GM23338 (cell line): ENCODE measurements around the gene FBXW8. TPM values are rescaled to one million over a fixed set of nuclear protein-coding genes. Genes with fewer than 3 reads are reported as not detected.

ENCODE experiments used
- ATAC-seq: fragments of 200-7000 bp; cut with Tn5 transposase; 3 replicates; pipeline ENCODE4 v1.9.1; 2020
- DNase-seq: peaks from one replicate; pipeline ENCODE4 v3.0.0-alpha.2; 2015; ENCODE audit warnings: low spot score
- H2AFZ ChIP-seq: fragments of 200-600 bp; sonication (generic); 2 replicates; pipeline ENCODE4 v1.8.0; 2016; ENCODE audit warnings: antibody characterized with exemption, mild to moderate bottlenecking, moderate library complexity
- H3F3A ChIP-seq: fragments of 200-600 bp; sonication (generic); replicated peaks from 2 replicates; pipeline ENCODE4 v1.8.0; 2017; ENCODE audit warnings: antibody characterized with exemption, mixed run types, low read depth
- H3K27ac ChIP-seq: fragments of 200-600 bp; sonication (generic); 2 replicates; pipeline ENCODE4 v1.6.1; 2016; ENCODE audit warnings: low read depth
- H3K27me3 ChIP-seq: fragments of 200-600 bp; sonication (generic); 2 replicates; pipeline ENCODE4 v1.8.0; 2016; ENCODE audit warnings: mild to moderate bottlenecking, mixed run types, moderate library complexity; ENCODE audit not compliant: insufficient read depth
- H3K36me3 ChIP-seq: fragments of 200-600 bp; sonication (generic); 2 replicates; pipeline ENCODE4 v1.8.0; 2016; ENCODE audit warnings: mild to moderate bottlenecking; ENCODE audit not compliant: insufficient read depth
- H3K4me1 ChIP-seq: fragments of 200-600 bp; sonication (generic); 2 replicates; pipeline ENCODE4 v1.8.0; 2016; ENCODE audit warnings: mild to moderate bottlenecking, moderate library complexity; ENCODE audit not compliant: insufficient read depth
- H3K4me2 ChIP-seq: fragments of 200-600 bp; sonication (generic); 2 replicates; pipeline ENCODE4 v1.7.1; 2017; ENCODE audit warnings: mixed run types
- H3K4me3 ChIP-seq: fragments of 200-600 bp; sonication (generic); 2 replicates; pipeline ENCODE4 v1.6.1; 2016; ENCODE audit warnings: mixed run types
- H3K79me2 ChIP-seq: fragments of 200-600 bp; sonication (generic); replicated peaks from 2 replicates; pipeline ENCODE4 v1.8.0; 2017; ENCODE audit warnings: mild to moderate bottlenecking; ENCODE audit not compliant: insufficient read depth
- H3K9me2 ChIP-seq: fragments of 200-600 bp; sonication (generic); 2 replicates; pipeline ENCODE4 v1.8.0; 2017; ENCODE audit not compliant: insufficient read depth
- H4K20me1 ChIP-seq: fragments of 200-600 bp; sonication (generic); replicated peaks from 2 replicates; pipeline ENCODE4 v1.8.0; 2017; ENCODE audit warnings: mild to moderate bottlenecking; ENCODE audit not compliant: insufficient read depth
- H3K27ac Mint-ChIP-seq: 2 replicates; pipeline ENCODE4 v1.8.0; 2020; ENCODE audit warnings: inconsistent platforms, mild to moderate bottlenecking, moderate library complexity, mixed read lengths
- H3K27me3 Mint-ChIP-seq: 3 replicates; pipeline ENCODE4 v1.8.0; 2022; ENCODE audit warnings: low read depth, mild to moderate bottlenecking, moderate library complexity, mixed read lengths, inconsistent platforms; ENCODE audit not compliant: insufficient read depth, poor library complexity
- H3K36me3 Mint-ChIP-seq: 3 replicates; pipeline ENCODE4 v1.8.0; 2021; ENCODE audit warnings: low read depth, mild to moderate bottlenecking, inconsistent platforms, moderate library complexity, mixed read lengths
- H3K4me1 Mint-ChIP-seq: 3 replicates; pipeline ENCODE4 v1.8.0; 2020; ENCODE audit warnings: mild to moderate bottlenecking, inconsistent platforms, mixed read lengths
- H3K4me3 Mint-ChIP-seq: 3 replicates; pipeline ENCODE4 v1.8.0; 2021; ENCODE audit warnings: moderate library complexity, mild to moderate bottlenecking, inconsistent platforms, mixed read lengths
- H3K9me3 Mint-ChIP-seq: 3 replicates; pipeline ENCODE4 v1.8.0; 2020; ENCODE audit warnings: moderate library complexity, mild to moderate bottlenecking, inconsistent platforms, mixed read lengths
- EZH2 ChIP-seq: fragments of 200-600 bp; sonication (generic); IDR thresholded peaks from one replicate; pipeline ENCODE4 v1.8.0; 2017; ENCODE audit warnings: antibody characterized with exemption, mild to moderate bottlenecking, low read depth; ENCODE audit not compliant: unreplicated experiment
- EZH2phosphoT487 ChIP-seq: fragments of 200-600 bp; sonication (generic); IDR thresholded peaks from one replicate; pipeline ENCODE4 v1.8.1; 2018; ENCODE audit warnings: antibody characterized with exemption; ENCODE audit not compliant: unreplicated experiment
- JUNB ChIP-seq: IDR thresholded peaks from one replicate; pipeline ENCODE4 v1.6.1; 2016; ENCODE audit warnings: antibody characterized with exemption; ENCODE audit not compliant: unreplicated experiment
- NANOG ChIP-seq: IDR thresholded peaks from 2 replicates; pipeline ENCODE4 v1.6.1; 2016; ENCODE audit warnings: antibody characterized with exemption, borderline replicate concordance
- POLR2AphosphoS5 ChIP-seq: IDR thresholded peaks from 2 replicates; pipeline ENCODE4 v1.6.1; 2016; ENCODE audit warnings: antibody characterized with exemption, low read depth
- ZNF114 ChIP-seq: fragments of 250-450 bp; sonication (Bioruptor Pico); IDR thresholded peaks from 2 replicates; pipeline ENCODE4 v1.5.0; 2020; ENCODE audit warnings: mild to moderate bottlenecking, moderate library complexity
- polyA plus RNA-seq: library from polyadenylated mRNA; unstranded; fragments of >200 nt; fragmentation: Nextera tagmentation; extraction: Ambion mirVana; gene quantifications from 2 replicates; pipeline ENCODE4 v1.2.1, GENCODE V29; 2016
- total RNA-seq: library from RNA; depleted of rRNA; stranded (reverse); fragments of >200 nt; shearing (Covaris generic); gene quantifications from 2 replicates; pipeline ENCODE4 v1.2.3, GENCODE V29; 2014
- TF ChIP-seq, protein P1 (sequence below): IDR thresholded peaks from one replicate; pipeline ENCODE4 v1.6.1; 2018; ENCODE audit warnings: antibody characterized with exemption; ENCODE audit not compliant: unreplicated experiment
- TF ChIP-seq, protein P2 (sequence below), 2 experiments: fragments of 200-600 bp in 1 of 2; sonication (generic) in 1 of 2; conservative IDR thresholded peaks; 2 replicates each; pipeline versions ENCODE4 v1.5.1 to v1.6.1; 2016 to 2017; ENCODE audit warnings: antibody characterized with exemption in 2 of 2, low read depth in 2 of 2, mild to moderate bottlenecking in 2 of 2, moderate library complexity in 1 of 2
- TF ChIP-seq, protein P3 (sequence below): fragments of 250-450 bp; sonication (Bioruptor Pico); IDR thresholded peaks from 2 replicates; pipeline ENCODE4 v1.5.0; 2020; ENCODE audit warnings: mild to moderate bottlenecking, moderate library complexity

The FBXW8 gene
- total and polyA plus RNA-seq, 2 experiments from 2014 or later: 4.6 to 13.9 TPM

DNA sequence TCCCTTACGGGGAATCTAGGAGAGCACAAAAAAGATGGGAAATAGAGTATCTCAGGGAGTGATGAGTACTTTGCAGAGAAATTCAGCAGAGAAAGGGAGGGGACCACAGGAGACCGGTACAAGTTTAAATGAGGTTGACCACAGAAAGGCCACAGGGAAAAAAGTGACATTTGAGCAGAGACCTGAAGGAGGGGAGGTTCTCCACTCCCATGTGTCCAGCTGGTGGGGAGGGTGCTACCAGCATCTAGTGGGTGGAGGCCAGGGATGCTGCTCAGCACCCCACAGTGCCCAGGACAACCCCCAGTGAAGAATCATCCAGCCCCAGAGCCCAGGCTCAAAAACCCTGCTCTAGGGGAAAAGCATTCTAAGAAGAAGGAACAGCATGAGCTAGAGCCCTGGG, 153.8 kb downstream of the FBXW8 start:
- ATAC-seq (no peak), DNase-seq (no peak)
- no peaks in the 10 kb centered on the region for H3K36me3 ChIP-seq
- no peaks in the 10 kb centered on the region for H4K20me1 ChIP-seq
- Mint-ChIP-seq H3K27ac (no peak overlapping the region), H3K9me3 (no peaks in the 10 kb centered on the region; the same call in 2 of the 3 replicates), H3K27me3 (peaks cover 6% of the 10 kb centered on the region), H3K4me3 (no peak overlapping the region), H3K36me3 (no peaks in the 10 kb centered on the region), H3K4me1 (peaks cover 40% of the 10 kb centered on the region)
- H3K4me1 ChIP-seq: peaks cover 20% of the 10 kb centered on the region
- H3K27me3 ChIP-seq: no peaks in the 10 kb centered on the region
- no peaks in the 10 kb centered on the region for H3K9me2 ChIP-seq
- TF ChIP-seq, protein P1, sequence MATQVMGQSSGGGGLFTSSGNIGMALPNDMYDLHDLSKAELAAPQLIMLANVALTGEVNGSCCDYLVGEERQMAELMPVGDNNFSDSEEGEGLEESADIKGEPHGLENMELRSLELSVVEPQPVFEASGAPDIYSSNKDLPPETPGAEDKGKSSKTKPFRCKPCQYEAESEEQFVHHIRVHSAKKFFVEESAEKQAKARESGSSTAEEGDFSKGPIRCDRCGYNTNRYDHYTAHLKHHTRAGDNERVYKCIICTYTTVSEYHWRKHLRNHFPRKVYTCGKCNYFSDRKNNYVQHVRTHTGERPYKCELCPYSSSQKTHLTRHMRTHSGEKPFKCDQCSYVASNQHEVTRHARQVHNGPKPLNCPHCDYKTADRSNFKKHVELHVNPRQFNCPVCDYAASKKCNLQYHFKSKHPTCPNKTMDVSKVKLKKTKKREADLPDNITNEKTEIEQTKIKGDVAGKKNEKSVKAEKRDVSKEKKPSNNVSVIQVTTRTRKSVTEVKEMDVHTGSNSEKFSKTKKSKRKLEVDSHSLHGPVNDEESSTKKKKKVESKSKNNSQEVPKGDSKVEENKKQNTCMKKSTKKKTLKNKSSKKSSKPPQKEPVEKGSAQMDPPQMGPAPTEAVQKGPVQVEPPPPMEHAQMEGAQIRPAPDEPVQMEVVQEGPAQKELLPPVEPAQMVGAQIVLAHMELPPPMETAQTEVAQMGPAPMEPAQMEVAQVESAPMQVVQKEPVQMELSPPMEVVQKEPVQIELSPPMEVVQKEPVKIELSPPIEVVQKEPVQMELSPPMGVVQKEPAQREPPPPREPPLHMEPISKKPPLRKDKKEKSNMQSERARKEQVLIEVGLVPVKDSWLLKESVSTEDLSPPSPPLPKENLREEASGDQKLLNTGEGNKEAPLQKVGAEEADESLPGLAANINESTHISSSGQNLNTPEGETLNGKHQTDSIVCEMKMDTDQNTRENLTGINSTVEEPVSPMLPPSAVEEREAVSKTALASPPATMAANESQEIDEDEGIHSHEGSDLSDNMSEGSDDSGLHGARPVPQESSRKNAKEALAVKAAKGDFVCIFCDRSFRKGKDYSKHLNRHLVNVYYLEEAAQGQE: no peak
- no peak for TF ChIP-seq NANOG
- TF ChIP-seq, protein P2, sequence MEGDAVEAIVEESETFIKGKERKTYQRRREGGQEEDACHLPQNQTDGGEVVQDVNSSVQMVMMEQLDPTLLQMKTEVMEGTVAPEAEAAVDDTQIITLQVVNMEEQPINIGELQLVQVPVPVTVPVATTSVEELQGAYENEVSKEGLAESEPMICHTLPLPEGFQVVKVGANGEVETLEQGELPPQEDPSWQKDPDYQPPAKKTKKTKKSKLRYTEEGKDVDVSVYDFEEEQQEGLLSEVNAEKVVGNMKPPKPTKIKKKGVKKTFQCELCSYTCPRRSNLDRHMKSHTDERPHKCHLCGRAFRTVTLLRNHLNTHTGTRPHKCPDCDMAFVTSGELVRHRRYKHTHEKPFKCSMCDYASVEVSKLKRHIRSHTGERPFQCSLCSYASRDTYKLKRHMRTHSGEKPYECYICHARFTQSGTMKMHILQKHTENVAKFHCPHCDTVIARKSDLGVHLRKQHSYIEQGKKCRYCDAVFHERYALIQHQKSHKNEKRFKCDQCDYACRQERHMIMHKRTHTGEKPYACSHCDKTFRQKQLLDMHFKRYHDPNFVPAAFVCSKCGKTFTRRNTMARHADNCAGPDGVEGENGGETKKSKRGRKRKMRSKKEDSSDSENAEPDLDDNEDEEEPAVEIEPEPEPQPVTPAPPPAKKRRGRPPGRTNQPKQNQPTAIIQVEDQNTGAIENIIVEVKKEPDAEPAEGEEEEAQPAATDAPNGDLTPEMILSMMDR (conservative IDR thresholded peaks at IDR 0.05; ENCODE audit: low read depth in 2 of 2): no peak
- no peak for TF ChIP-seq JUNB
- TF ChIP-seq, protein P3, sequence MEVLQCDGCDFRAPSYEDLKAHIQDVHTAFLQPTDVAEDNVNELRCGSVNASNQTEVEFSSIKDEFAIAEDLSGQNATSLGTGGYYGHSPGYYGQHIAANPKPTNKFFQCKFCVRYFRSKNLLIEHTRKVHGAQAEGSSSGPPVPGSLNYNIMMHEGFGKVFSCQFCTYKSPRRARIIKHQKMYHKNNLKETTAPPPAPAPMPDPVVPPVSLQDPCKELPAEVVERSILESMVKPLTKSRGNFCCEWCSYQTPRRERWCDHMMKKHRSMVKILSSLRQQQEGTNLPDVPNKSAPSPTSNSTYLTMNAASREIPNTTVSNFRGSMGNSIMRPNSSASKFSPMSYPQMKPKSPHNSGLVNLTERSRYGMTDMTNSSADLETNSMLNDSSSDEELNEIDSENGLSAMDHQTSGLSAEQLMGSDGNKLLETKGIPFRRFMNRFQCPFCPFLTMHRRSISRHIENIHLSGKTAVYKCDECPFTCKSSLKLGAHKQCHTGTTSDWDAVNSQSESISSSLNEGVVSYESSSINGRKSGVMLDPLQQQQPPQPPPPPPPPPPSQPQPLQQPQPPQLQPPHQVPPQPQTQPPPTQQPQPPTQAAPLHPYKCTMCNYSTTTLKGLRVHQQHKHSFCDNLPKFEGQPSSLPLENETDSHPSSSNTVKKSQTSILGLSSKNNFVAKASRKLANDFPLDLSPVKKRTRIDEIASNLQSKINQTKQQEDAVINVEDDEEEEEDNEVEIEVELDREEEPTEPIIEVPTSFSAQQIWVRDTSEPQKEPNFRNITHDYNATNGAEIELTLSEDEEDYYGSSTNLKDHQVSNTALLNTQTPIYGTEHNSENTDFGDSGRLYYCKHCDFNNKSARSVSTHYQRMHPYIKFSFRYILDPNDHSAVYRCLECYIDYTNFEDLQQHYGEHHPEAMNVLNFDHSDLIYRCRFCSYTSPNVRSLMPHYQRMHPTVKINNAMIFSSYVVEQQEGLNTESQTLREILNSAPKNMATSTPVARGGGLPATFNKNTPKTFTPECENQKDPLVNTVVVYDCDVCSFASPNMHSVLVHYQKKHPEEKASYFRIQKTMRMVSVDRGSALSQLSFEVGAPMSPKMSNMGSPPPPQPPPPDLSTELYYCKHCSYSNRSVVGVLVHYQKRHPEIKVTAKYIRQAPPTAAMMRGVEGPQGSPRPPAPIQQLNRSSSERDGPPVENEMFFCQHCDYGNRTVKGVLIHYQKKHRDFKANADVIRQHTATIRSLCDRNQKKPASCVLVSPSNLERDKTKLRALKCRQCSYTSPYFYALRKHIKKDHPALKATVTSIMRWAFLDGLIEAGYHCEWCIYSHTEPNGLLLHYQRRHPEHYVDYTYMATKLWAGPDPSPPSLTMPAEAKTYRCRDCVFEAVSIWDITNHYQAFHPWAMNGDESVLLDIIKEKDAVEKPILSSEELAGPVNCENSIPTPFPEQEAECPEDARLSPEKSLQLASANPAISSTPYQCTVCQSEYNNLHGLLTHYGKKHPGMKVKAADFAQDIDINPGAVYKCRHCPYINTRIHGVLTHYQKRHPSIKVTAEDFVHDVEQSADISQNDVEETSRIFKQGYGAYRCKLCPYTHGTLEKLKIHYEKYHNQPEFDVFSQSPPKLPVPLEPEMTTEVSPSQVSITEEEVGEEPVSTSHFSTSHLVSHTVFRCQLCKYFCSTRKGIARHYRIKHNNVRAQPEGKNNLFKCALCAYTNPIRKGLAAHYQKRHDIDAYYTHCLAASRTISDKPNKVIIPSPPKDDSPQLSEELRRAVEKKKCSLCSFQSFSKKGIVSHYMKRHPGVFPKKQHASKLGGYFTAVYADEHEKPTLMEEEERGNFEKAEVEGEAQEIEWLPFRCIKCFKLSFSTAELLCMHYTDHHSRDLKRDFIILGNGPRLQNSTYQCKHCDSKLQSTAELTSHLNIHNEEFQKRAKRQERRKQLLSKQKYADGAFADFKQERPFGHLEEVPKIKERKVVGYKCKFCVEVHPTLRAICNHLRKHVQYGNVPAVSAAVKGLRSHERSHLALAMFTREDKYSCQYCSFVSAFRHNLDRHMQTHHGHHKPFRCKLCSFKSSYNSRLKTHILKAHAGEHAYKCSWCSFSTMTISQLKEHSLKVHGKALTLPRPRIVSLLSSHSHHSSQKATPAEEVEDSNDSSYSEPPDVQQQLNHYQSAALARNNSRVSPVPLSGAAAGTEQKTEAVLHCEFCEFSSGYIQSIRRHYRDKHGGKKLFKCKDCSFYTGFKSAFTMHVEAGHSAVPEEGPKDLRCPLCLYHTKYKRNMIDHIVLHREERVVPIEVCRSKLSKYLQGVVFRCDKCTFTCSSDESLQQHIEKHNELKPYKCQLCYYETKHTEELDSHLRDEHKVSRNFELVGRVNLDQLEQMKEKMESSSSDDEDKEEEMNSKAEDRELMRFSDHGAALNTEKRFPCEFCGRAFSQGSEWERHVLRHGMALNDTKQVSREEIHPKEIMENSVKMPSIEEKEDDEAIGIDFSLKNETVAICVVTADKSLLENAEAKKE (CRISPR knock-in tag): no peak
- no peak for TF ChIP-seq POLR2AphosphoS5
- no peak for TF ChIP-seq EZH2phosphoT487
- no peak for TF ChIP-seq ZNF114 (CRISPR knock-in tag)
- no peak for TF ChIP-seq EZH2
- no peak overlapping the region for H3K4me2 ChIP-seq
- H3F3A ChIP-seq: no peaks in the 10 kb centered on the region
- H2AFZ ChIP-seq: no peak overlapping the region
- no peak overlapping the region for H3K4me3 ChIP-seq
- no peak overlapping the region for H3K27ac ChIP-seq
- no peaks in the 10 kb centered on the region for H3K79me2 ChIP-seq
